Ovary (tissue), 9 donors: Measurements from ENCODE around the gene FARP1. TPM values are rescaled to one million over a fixed set of nuclear protein-coding genes. Genes with fewer than 3 reads are reported as not detected.
A peak's percentile ranks its signal among the peaks of the same experiment; 100 is the strongest.

ENCODE experiments used
- DNase-seq, 5 donors: peaks; one replicate each; pipeline ENCODE4 v3.0.0-alpha.2; 2019 to 2020
- H3K27ac ChIP-seq, 2 donors: fragments of 200-600 bp; one replicate each; pipeline versions ENCODE4 v1.5.1 to v1.8.0; 2019 to 2022
- H3K27me3 ChIP-seq: fragments of 200-600 bp; one replicate; pipeline ENCODE4 v1.8.0; 2022
- H3K36me3 ChIP-seq: fragments of 200-600 bp; sonication (generic); one replicate; pipeline ENCODE4 v1.5.1; 2019
- H3K4me1 ChIP-seq: one replicate; pipeline ENCODE4 v1.8.1; 2013; ENCODE audit warnings: mild to moderate bottlenecking, moderate library complexity; ENCODE audit not compliant: insufficient read depth
- H3K4me3 ChIP-seq: fragments of 200-600 bp; sonication (generic); one replicate; pipeline ENCODE4 v1.5.1; 2017
- H3K9me3 ChIP-seq, 2 donors: fragments of 200-600 bp in 1 of 2; sonication (generic) in 1 of 2; one replicate each; pipeline versions ENCODE4 v1.5.1 to v1.8.1; 2013 to 2019; ENCODE audit warnings: mild to moderate bottlenecking in 1 of 2, moderate library complexity in 1 of 2
- EP300 ChIP-seq: sonication (generic); formaldehyde crosslinking; IDR thresholded peaks from one replicate; pipeline ENCODE4 v1.6.1; 2017; ENCODE audit warnings: antibody characterized with exemption
- POLR2A ChIP-seq: fragments of 450-650 bp; IDR thresholded peaks from one replicate; pipeline ENCODE4 v1.6.1; 2017; ENCODE audit warnings: antibody characterized with exemption, mild to moderate bottlenecking, moderate library complexity
- WGBS, 3 donors: extraction: QIAGEN DNeasy Blood & Tissue Kit in 1 of 3; methylation state at CpG; one replicate each; pipeline versions ENCODE4 v1.1.5 to v1.1.7; 2013 to 2017; 5-methylcytosine and 5-hydroxymethylcytosine counted together
- intact Hi-C, 4 donors: fragments of 100-400 bp; cut with DNase I; formaldehyde crosslinking; loops; one replicate each; pipeline versions ENCODE4 v1.11.0 to v1.15.1; 2022 to 2023
- polyA plus RNA-seq, 2 donors: library from polyadenylated mRNA; stranded (reverse); fragments of 200-250 nt in 1 of 2; fragments of 350-450 nt in 1 of 2; fragmentation: Illumina TruSeq in 1 of 2; extraction: RNeasy Lipid Tissue Mini Kit (QIAGEN cat#74804) in 1 of 2; gene quantifications; one replicate each; pipeline ENCODE4 v1.2.3, GENCODE V29; 2013 to 2014
- total RNA-seq, 7 donors: library from RNA; depleted of rRNA in 2 of 7; stranded (reverse); fragments of >200 nt in 2 of 7; fragmentation: NEBNext Ultra II Directional in 3 of 7; extraction: Animal tissue kit (Norgen Biotek cat#: 25700) in 3 of 7; gene quantifications; one replicate each; pipeline versions ENCODE4 v1.1.0 to v1.2.4, GENCODE V29; 2016 to 2023
- TF ChIP-seq, protein P1 (sequence below), 3 donors: fragments of 450-650 bp in 2 of 3; fragments of 200-600 bp in 1 of 3; IDR thresholded peaks; one replicate each; pipeline versions ENCODE4 v1.5.1 to v1.8.0; 2016 to 2022; ENCODE audit warnings: antibody characterized with exemption in 3 of 3, mild to moderate bottlenecking in 1 of 3
- donor health status: DM: no; HTN: no; CAD: no; lungs with moderate emphysema.
- donor health status: DM: no; HTN: no; CAD: no.
- donor health status: Bipolar disorder and iron deficiency.
- donor health status: DM: yes; HTN: yes; CAD: no.
- donor health status: DM: no; HTN: no; CAD: no.
- donor health status: DM: yes; HTN: yes; CAD: no.

FARP1 gene
- total and polyA plus RNA-seq, 9 donors = 10.2 to 90.1 (median 35.6) TPM

DNA sequence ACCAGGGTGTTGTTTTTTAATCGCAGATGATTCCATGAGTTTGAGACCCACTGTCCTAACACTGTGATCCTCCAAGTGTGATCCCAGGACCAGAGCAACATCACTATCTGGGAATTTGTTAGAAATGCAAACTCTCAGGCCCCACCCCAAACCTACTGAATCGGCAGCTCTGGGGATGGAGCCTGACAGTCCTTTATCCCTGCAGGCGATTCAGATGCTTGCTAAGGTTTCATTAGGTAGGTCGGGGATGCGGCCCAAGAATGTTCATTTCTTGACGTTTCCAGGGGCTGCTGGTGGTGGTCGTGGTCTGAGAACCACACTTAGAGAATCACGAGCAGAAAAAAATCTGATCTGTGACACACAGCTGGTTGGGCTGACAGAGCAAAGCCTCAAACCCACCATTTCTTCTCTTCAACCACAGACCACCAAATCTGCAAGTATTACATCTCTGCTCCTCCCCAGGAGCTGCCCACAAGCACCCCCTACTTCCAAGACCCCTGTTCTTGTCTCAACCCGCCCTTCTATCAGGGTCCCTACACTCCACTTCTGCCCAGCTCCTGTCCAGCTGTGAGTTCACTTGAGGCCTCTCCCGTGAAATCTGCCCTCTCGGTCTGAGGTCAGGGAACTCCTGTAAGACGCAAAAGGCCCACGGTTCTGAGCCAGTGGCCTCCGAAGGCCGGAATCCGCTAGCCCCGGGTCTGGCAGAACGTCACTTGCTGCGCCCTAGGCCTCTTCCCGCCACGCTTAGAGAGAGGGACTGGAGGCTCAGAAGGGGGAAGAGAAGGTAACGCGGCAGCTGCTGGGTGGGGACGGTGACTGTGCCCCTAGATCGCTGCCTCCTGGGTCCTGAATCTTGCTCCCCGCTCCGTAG, 1.1 kb upstream of the FARP1 start:
- no peaks in the 10 kb centered on the region for H3K27me3 ChIP-seq
- TF ChIP-seq, protein P1, sequence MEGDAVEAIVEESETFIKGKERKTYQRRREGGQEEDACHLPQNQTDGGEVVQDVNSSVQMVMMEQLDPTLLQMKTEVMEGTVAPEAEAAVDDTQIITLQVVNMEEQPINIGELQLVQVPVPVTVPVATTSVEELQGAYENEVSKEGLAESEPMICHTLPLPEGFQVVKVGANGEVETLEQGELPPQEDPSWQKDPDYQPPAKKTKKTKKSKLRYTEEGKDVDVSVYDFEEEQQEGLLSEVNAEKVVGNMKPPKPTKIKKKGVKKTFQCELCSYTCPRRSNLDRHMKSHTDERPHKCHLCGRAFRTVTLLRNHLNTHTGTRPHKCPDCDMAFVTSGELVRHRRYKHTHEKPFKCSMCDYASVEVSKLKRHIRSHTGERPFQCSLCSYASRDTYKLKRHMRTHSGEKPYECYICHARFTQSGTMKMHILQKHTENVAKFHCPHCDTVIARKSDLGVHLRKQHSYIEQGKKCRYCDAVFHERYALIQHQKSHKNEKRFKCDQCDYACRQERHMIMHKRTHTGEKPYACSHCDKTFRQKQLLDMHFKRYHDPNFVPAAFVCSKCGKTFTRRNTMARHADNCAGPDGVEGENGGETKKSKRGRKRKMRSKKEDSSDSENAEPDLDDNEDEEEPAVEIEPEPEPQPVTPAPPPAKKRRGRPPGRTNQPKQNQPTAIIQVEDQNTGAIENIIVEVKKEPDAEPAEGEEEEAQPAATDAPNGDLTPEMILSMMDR (IDR thresholded peaks at IDR 0.05) = no peak
- TF ChIP-seq EP300 = no peak
- TF ChIP-seq POLR2A = no peak
- H3K27ac ChIP-seq = no peak overlapping the region
- peaks cover 1% of the 10 kb centered on the region for H3K4me1 ChIP-seq
- H3K4me3 ChIP-seq = peak overlapping the region; percentile 38
- H3K9me3 ChIP-seq = no peaks in the 10 kb centered on the region
- WGBS, 3 donors = 65 to 69% (median 68%) methylated on average over 27 of the region's 27 CpGs
- intact Hi-C loops = loop anchor here in 3 of 4 donors (5.0 to 10.0 kb wide), 4 partner anchors 253 to 533 kb away; no protein-coding TSS in a partner anchor
- peak; percentile 20 to 46 (median 36) for DNase-seq
- H3K36me3 ChIP-seq = no peaks in the 10 kb centered on the region

DNA sequence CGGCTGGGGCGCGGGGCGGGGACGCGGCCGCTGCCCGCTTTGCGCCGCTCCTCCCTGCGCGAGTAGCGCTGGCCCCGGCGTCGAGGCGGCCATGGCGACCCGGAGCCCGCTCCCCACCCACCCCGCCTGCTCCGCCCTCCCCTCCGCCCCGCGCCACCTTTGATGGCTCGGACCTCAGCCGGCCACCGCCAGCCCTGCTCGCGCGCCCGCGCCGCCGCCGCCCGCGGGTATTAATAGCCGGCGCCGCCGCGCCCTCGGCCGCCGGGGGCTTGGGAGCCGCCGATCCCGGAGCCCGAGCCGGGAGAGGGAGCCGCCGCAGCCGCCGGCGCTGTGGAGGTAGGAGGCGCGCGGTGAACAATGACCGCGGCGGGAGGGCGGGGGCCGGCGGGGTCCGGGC, 261 bp downstream of the FARP1 start:
- no peaks in the 10 kb centered on the region for H3K27me3 ChIP-seq
- H3K4me3 ChIP-seq = peak overlapping the region; percentile 38
- 0 to 1% (median 1%) methylated on average over 6 to 61 of the region's 66 CpGs for WGBS, 3 donors
- H3K27ac ChIP-seq = peak overlapping the region in 1 of 2 donors; percentile 2
- no peak for DNase-seq
- H3K9me3 ChIP-seq = no peaks in the 10 kb centered on the region
- intact Hi-C loops = loop anchor here in 3 of 4 donors (5.0 to 10.0 kb wide), 4 partner anchors 252 to 532 kb away; no protein-coding TSS in a partner anchor
- H3K36me3 ChIP-seq = no peaks in the 10 kb centered on the region
- TF ChIP-seq EP300 (no peak), POLR2A (no peak)
- TF ChIP-seq, protein P1 (IDR thresholded peaks at IDR 0.05) = no peak
- H3K4me1 ChIP-seq = peaks cover 1% of the 10 kb centered on the region

DNA sequence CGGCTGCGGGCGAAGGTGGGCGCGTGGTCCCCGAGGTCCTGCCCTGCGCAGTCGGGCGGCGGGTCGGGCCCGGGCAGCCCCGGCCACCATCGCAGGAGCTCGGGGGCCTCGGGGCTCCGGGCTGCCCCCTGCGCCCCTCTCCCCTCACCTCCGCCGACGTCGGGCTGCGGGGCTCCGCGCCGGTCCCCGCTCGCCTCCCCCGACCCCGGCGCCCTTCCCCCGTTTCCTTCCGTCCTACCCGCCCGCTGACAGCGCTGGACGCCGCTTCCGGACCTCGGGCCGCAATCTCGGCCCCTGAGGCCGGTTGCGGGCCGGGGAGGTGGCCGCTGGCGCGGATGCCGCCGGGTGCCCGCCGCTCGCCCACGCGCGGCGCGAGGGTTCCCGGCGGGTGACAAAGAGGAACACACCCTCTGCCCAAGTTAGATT, 720 bp downstream of the FARP1 start:
- WGBS, 3 donors = 1% methylated on average over 40 to 60 of the region's 60 CpGs
- no peaks in the 10 kb centered on the region for H3K36me3 ChIP-seq

DNA sequence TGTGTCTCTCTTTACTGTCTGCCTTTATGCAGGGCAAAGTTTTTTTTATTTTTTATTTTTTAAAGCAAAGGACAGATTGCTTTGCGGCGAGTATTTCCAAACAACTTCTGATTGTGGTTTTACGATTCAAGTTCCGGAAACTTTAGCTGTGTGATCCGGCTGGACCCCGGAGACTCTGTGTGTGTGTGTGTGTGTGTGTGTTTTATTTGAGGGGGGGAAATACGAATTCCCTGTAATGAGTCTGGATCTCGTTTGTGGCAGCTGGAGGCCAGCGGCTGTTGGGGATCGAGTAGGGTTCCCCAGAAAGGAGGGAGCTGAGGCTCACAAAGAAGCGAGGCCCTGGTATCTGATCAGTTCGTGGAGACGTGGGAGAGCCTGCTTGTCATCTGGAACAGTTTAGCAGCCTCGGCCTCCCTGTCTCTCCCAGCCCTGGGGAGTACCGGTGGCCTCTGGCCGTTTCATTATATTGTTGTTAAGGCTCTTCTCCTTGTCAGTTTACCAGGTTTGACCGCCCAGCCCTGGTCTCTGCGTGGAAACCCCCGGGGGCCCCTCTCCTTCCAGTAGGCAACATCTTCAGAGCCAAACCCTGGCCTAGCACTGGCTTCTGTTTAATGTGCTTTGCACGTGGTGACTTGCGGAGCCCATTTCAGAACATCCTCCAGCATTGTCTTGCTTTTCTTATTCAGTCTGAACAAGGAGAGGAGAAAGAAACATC, 1.3 kb downstream of the FARP1 start:
- Histone ChIP-seq H3K4me3 (peak overlapping the region; percentile 38), H3K36me3 (no peaks in the 10 kb centered on the region), H3K27me3 (no peaks in the 10 kb centered on the region), H3K4me1 (peaks cover 1% of the 10 kb centered on the region), H3K9me3 (no peaks in the 10 kb centered on the region), H3K27ac (no peak overlapping the region)
- DNase-seq = peak; percentile 22 to 41 (median 26)
- TF ChIP-seq, protein P1 (IDR thresholded peaks at IDR 0.05) = no peak
- TF ChIP-seq POLR2A (no peak), EP300 (no peak)
- intact Hi-C loops = loop anchor here in 3 of 4 donors (5.0 to 10.0 kb wide), 4 partner anchors 251 to 531 kb away; no protein-coding TSS in a partner anchor
- WGBS, 3 donors = 6 to 9% (median 6%) methylated on average over 21 of the region's 21 CpGs

More for the DNA sequence above, 720 bp downstream of the FARP1 start:
- TF ChIP-seq EP300 (no peak), POLR2A (no peak)
- TF ChIP-seq, protein P1 (IDR thresholded peaks at IDR 0.05) = no peak
- intact Hi-C loops = loop anchor here in 3 of 4 donors (5.0 to 10.0 kb wide), 4 partner anchors 251 to 531 kb away; no protein-coding TSS in a partner anchor
- H3K4me3 ChIP-seq = peak overlapping the region; percentile 38
- H3K4me1 ChIP-seq = peaks cover 1% of the 10 kb centered on the region
- H3K27ac ChIP-seq = peak overlapping the region in 1 of 2 donors; percentile 2
- DNase-seq = peak; percentile 17 to 53 (median 39)
- H3K27me3 ChIP-seq = no peaks in the 10 kb centered on the region
- H3K9me3 ChIP-seq = no peaks in the 10 kb centered on the region
